ENCODE measurements around the gene ZMYND8.

- TF ChIP-seq SUZ12 (IDR thresholded peaks at IDR 0.05; ENCODE audit: extremely low read depth, insufficient read depth, insufficient read length) (no peak), YY1 (IDR thresholded peaks at IDR 0.05; ENCODE audit: insufficient read depth, insufficient read length) (no peak), ZNF274 (IDR thresholded peaks at IDR 0.05; ENCODE audit: low read depth, low read length) (no peak)
Measured at GRCh38 chr20:47287609-47288144, 68.8 kb downstream of the ZMYND8 start.

Data from NT2/D1 (cell line).